HCT116 (cell line): ENCODE data around the gene GEMIN4. TPM values are rescaled to one million over a fixed set of nuclear protein-coding genes. Genes with fewer than 3 reads are reported as not detected.

Experiments used
- ATAC-seq: fragments of 200-7000 bp; cut with Tn5 transposase; 2 replicates; pipeline ENCODE4 v1.9.1; 2020; ENCODE audit warnings: mild to moderate bottlenecking, moderate library complexity
- BruUV-seq: library from RNA; stranded (reverse); fragments of 400-500 nt; replicated peaks from 2 replicates; lab custom pipeline; 2021; lab: Mats Ljungman, UMichigan
- CTCF ChIA-PET: fragments of 300-600 bp; sonication (Branson Sonifier 250); formaldehyde crosslinking; loops from one replicate; lab custom pipeline; 2021; ENCODE audit warnings: antibody characterized with exemption; lab: Charles Lee
- POLR2A ChIA-PET: fragments of 300-600, 350-600 bp; sonication (Branson Sonifier 250); formaldehyde crosslinking; loops from one replicate; lab custom pipeline; 2021; ENCODE audit warnings: antibody characterized with exemption; lab: Charles Lee
- RAD21 ChIA-PET, 2 experiments: fragments of 300-600 bp; sonication (Branson Sonifier 250); formaldehyde crosslinking; loops; one replicate each; lab custom pipeline; 2023; ENCODE audit warnings: low total read pairs in 2 of 2; ENCODE audit not compliant: uncharacterized antibody in 2 of 2, unreplicated experiment in 2 of 2, low non-redundant PET in 1 of 2; lab: Charles Lee
- DNase-seq: peaks from one replicate; pipeline ENCODE4 v3.0.0-alpha.2; 2010; ENCODE audit warnings: low read depth, low spot score
- H2AFZ ChIP-seq: fragments of 200-600 bp; shearing (Covaris generic), sonication (generic); 2 replicates; pipeline ENCODE4 v1.6.1; 2017; ENCODE audit warnings: low read depth, mixed run types, mixed read lengths, antibody characterized with exemption, low read length; ENCODE audit not compliant: poor library complexity, severe bottlenecking
- H3K27ac ChIP-seq: 2 replicates; pipeline ENCODE4 v1.5.1; 2012; ENCODE audit warnings: low read depth, low read length
- H3K27me3 ChIP-seq: fragments of 200-600 bp; sonication (generic); 2 replicates; pipeline ENCODE4 v1.6.1; 2016; ENCODE audit warnings: mixed run types, low read length, mixed read lengths; ENCODE audit not compliant: insufficient read depth
- H3K36me3 ChIP-seq, 2 experiments: fragments of 200-500 bp in 1 of 2; fragments of 200-600 bp in 1 of 2; sonication (Bioruptor generic) in 1 of 2; sonication (generic) in 1 of 2; 2 replicates each; pipeline versions ENCODE4 v1.5.1 to v1.6.1; 2014 to 2016; ENCODE audit warnings: low read length in 2 of 2, inconsistent platforms in 1 of 2, mixed read lengths in 1 of 2, mixed run types in 1 of 2; ENCODE audit not compliant: insufficient read depth in 2 of 2, control insufficient read depth in 1 of 2
- H3K4me1 ChIP-seq, 2 experiments: fragments of 200-600 bp in 1 of 2; sonication (generic) in 1 of 2; 2 replicates each; pipeline versions ENCODE4 v1.5.1 to v1.6.1; 2012 to 2017; ENCODE audit warnings: low read length in 2 of 2, inconsistent platforms in 1 of 2, mild to moderate bottlenecking in 1 of 2, mixed read lengths in 1 of 2, mixed run types in 1 of 2, moderate library complexity in 1 of 2; ENCODE audit not compliant: insufficient read depth in 2 of 2, control insufficient read depth in 1 of 2
- H3K4me2 ChIP-seq: fragments of 200-600 bp; sonication (generic); 2 replicates; pipeline ENCODE4 v1.6.1; 2017; ENCODE audit warnings: mixed run types, low read length, mixed read lengths
- H3K4me3 ChIP-seq, 2 experiments: fragments of 200-600 bp in 1 of 2; sonication (generic) in 1 of 2; replicated peaks in 1 of 2; 2 replicates each; pipeline ENCODE4 v1.5.1; 2011 to 2016; ENCODE audit warnings: low read length in 2 of 2, control low read depth in 1 of 2, low read depth in 1 of 2, mild to moderate bottlenecking in 1 of 2, mixed read lengths in 1 of 2, mixed run types in 1 of 2
- H3K79me2 ChIP-seq: fragments of 200-600 bp; sonication (generic); 2 replicates; pipeline ENCODE4 v1.6.1; 2017; ENCODE audit warnings: mild to moderate bottlenecking, mixed run types, low read length, moderate library complexity, mixed read lengths; ENCODE audit not compliant: insufficient read depth
- H3K9ac ChIP-seq: fragments of 200-600 bp; sonication (generic); 2 replicates; pipeline ENCODE4 v1.6.1; 2016; ENCODE audit warnings: low read length, mixed read lengths
- H3K9me2 ChIP-seq: fragments of 200-600 bp; sonication (generic), shearing (Covaris generic); 2 replicates; pipeline ENCODE4 v1.6.1; 2017; ENCODE audit warnings: mixed run types, mild to moderate bottlenecking, moderate library complexity; ENCODE audit not compliant: insufficient read depth
- H3K9me3 ChIP-seq, 2 experiments: fragments of 200-500 bp in 1 of 2; fragments of 200-600 bp in 1 of 2; sonication (Bioruptor generic) in 1 of 2; sonication (generic) in 1 of 2; 2 replicates each; pipeline ENCODE4 v1.6.1; 2014 to 2017; ENCODE audit warnings: low read length in 2 of 2, mixed read lengths in 2 of 2, inconsistent platforms in 1 of 2, low read depth in 1 of 2, mild to moderate bottlenecking in 1 of 2, mixed run types in 1 of 2, moderate library complexity in 1 of 2; ENCODE audit not compliant: control insufficient read depth in 1 of 2, insufficient read depth in 1 of 2
- H4K20me1 ChIP-seq: fragments of 200-600 bp; sonication (generic), shearing (Covaris generic); 2 replicates; pipeline ENCODE4 v1.6.1; 2017; ENCODE audit warnings: mixed run types, mild to moderate bottlenecking, moderate library complexity; ENCODE audit not compliant: insufficient read depth
- CBX3 ChIP-seq: IDR thresholded peaks from 2 replicates; pipeline ENCODE4 v1.6.1; 2012; ENCODE audit warnings: low read depth
- CEBPB ChIP-seq: IDR thresholded peaks from 2 replicates; pipeline ENCODE4 v1.6.1; 2012; ENCODE audit warnings: low read depth
- ELF1 ChIP-seq: IDR thresholded peaks from 2 replicates; pipeline ENCODE4 v1.6.1; 2012; ENCODE audit warnings: low read depth, borderline replicate concordance
- EZH2 ChIP-seq: fragments of 200-600 bp; sonication (generic); IDR thresholded peaks from 2 replicates; pipeline ENCODE4 v1.6.1; 2017; ENCODE audit warnings: antibody characterized with exemption, mixed run types
- JUND ChIP-seq: IDR thresholded peaks from 2 replicates; pipeline ENCODE4 v1.6.1; 2012
- RAD21 ChIP-seq: IDR thresholded peaks from 2 replicates; pipeline ENCODE4 v1.6.1; 2012; ENCODE audit warnings: low read depth, mild to moderate bottlenecking
- REST ChIP-seq: IDR thresholded peaks from 2 replicates; pipeline ENCODE4 v1.6.1; 2012; ENCODE audit warnings: low read depth
- SRF ChIP-seq: IDR thresholded peaks from 2 replicates; pipeline ENCODE4 v1.6.1; 2012; ENCODE audit warnings: low read depth
- ZBTB33 ChIP-seq: IDR thresholded peaks from 2 replicates; pipeline ENCODE4 v1.6.1; 2011; ENCODE audit warnings: mild to moderate bottlenecking, low read length, moderate library complexity; ENCODE audit not compliant: insufficient replicate concordance; ENCODE audit errors: extremely low read depth
- intact Hi-C: fragments of 100-400 bp; cut with micrococcal nuclease; formaldehyde crosslinking; loops from 2 replicates; pipeline ENCODE4 v1.10.0; 2022
- total RNA-seq: library from RNA; stranded (reverse); gene quantifications from one replicate; pipeline ENCODE4 v1.2.1, GENCODE V29; 2021; ENCODE audit not compliant: unreplicated experiment

GEMIN4 gene
- total RNA-seq, 1 experiment from 2014 or later = 53.2 TPM

GRCh38 chr17:737561-738113, 14.4 kb downstream of the GEMIN4 start:
- Histone ChIP-seq H3K27ac (no peak overlapping the region), H3K79me2 (peaks cover 93% of the 10 kb centered on the region), H3K4me2 (no peak overlapping the region), H3K9me3 (no peaks in the 10 kb centered on the region), H3K4me1 (peaks cover 3 to 12% of the 10 kb centered on the region in 2 experiments; a peak in 3 of 4 replicates), H3K36me3 (peaks cover 22 to 45% of the 10 kb centered on the region in 2 experiments; a peak in 3 of 4 replicates), H2AFZ (no peak overlapping the region), H3K9ac (no peak overlapping the region), H4K20me1 (peaks cover 6% of the 10 kb centered on the region; the same call in 1 of the 2 replicates), H3K27me3 (no peaks in the 10 kb centered on the region), H3K4me3 (no peak overlapping the region), H3K9me2 (no peaks in the 10 kb centered on the region)
- no peak for DNase-seq
- TF ChIP-seq JUND = no peak
- TF ChIP-seq REST = no peak
- no peak for TF ChIP-seq CEBPB
- ChIA-PET CTCF (no interaction called here), RAD21 (no interaction called here), POLR2A (interaction anchor here (1.3 kb wide), 1 partner anchor 244 kb away, joined by 3 read pairs; no protein-coding TSS in a partner anchor)
- intact Hi-C loops = no loop called here
- BruUV-seq = no TSS peak
- ATAC-seq = no peak

- RAD21 ChIA-PET = no interaction called here
- Histone ChIP-seq H3K4me1 (peaks cover 3 to 22% of the 10 kb centered on the region in 2 experiments; a peak in 3 of 4 replicates), H3K4me2 (peak overlapping the region; percentile 90), H2AFZ (no peak overlapping the region), H3K4me3 (peak overlapping the region; percentile 74 to 76), H3K36me3 (peaks cover 8 to 19% of the 10 kb centered on the region in 2 experiments; a peak in 3 of 4 replicates), H3K9ac (peak overlapping the region; percentile 87), H3K27ac (peak overlapping the region; percentile 84), H3K79me2 (peaks cover 58% of the 10 kb centered on the region), H3K9me3 (no peaks in the 10 kb centered on the region), H3K27me3 (no peaks in the 10 kb centered on the region), H4K20me1 (no peaks in the 10 kb centered on the region), H3K9me2 (no peaks in the 10 kb centered on the region)
- no peak for DNase-seq
- POLR2A ChIA-PET = no interaction called here
- CTCF ChIA-PET = interaction anchor here (0.6 to 1.1 kb wide), 3 partner anchors 263 to 347 kb away, joined by 3 to 4 read pairs (median 4); partner anchors contain the start of gene TIMM22
- intact Hi-C loops = no loop called here
- no peak for ATAC-seq
- TSS peak; percentile 63 for BruUV-seq
- TF ChIP-seq ELF1 = no peak
- no peak for TF ChIP-seq RAD21
- TF ChIP-seq CBX3 = no peak
- TF ChIP-seq EZH2 = no peak
- TF ChIP-seq ZBTB33 = no peak
- no peak for TF ChIP-seq REST
- no peak for TF ChIP-seq SRF
These were observed 18.3 kb downstream of the GEMIN4 start for GRCh38 chr17:733743-734142.
